ENCODE results near the gene NMUR2.

DNA sequence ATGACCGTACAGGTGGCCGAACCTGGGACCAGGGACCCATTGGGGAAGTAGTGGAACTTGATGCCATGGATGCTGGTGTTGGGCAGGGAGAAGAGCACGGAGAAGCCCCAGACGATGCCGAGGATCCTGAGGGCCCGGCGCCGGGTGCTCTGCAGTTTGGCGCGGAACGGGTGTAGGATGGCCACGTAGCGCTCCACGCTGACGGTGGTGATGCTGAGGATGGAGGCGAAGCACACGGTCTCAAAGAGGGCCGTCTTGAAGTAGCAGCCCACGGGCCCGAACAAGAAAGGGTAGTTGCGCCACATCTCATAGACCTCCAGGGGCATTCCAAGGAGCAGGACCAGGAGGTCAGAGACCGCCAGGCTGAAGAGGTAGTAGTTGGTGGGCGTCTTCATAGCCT, 585 bp downstream of the NMUR2 start:
- TF ChIP-seq, protein P1, sequence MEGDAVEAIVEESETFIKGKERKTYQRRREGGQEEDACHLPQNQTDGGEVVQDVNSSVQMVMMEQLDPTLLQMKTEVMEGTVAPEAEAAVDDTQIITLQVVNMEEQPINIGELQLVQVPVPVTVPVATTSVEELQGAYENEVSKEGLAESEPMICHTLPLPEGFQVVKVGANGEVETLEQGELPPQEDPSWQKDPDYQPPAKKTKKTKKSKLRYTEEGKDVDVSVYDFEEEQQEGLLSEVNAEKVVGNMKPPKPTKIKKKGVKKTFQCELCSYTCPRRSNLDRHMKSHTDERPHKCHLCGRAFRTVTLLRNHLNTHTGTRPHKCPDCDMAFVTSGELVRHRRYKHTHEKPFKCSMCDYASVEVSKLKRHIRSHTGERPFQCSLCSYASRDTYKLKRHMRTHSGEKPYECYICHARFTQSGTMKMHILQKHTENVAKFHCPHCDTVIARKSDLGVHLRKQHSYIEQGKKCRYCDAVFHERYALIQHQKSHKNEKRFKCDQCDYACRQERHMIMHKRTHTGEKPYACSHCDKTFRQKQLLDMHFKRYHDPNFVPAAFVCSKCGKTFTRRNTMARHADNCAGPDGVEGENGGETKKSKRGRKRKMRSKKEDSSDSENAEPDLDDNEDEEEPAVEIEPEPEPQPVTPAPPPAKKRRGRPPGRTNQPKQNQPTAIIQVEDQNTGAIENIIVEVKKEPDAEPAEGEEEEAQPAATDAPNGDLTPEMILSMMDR (IDR thresholded peaks at IDR 0.05): no peak
- TF ChIP-seq POLR2A (IDR thresholded peaks at IDR 0.05): no peak
